Measurements from ENCODE around the gene CARMIL3. TPM values are rescaled to one million over a fixed set of nuclear protein-coding genes. Genes with fewer than 3 reads are reported as not detected.

CARMIL3 gene
- total and polyA plus RNA-seq, 2 experiments from 2014 or later: 3.7 to 11.8 TPM

DNA sequence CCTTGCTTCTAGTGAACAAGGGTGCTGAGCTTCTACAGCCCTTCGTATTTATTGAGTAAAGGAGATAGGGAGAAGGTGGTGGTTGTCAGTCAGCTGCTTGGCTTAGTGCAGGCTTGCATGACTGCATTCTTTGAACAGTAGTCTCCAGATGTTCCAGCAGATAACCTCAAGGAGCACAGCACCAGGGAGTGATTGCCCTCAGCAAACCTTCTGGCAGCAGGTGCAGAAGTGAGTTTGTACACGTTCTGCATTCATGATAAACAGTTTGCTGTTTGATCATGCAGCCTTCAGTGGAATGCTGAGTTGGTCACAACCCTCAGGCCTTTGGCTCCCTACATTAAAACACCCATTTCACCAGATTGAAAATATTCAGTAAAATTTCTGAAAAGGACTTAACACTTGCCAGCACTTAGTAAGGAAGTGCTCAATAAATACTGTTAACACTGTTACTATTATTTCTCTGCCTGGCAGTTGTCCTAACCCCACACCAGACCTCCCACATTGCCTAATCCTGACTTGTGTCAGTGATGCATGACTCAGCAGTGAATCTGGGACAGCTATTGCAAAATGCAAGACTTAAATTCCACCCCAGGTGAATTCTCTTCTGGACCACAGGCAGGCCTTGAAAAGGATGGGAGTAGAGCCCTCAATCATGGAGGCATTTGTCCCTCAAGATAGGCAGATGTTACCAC, 18.9 kb upstream of the CARMIL3 start:
- no peak overlapping the region for H3K27ac ChIP-seq (ENCODE audit: low read depth)
- 0 out of 2 replicates have a peak, but pooled peaks cover 4% of the 10 kb centered on the region for H3K27me3 ChIP-seq (ENCODE audit: insufficient read depth)
- no peak overlapping the region for H2AFZ ChIP-seq
- 0 out of 2 replicates have a peak, but pooled peaks cover 3% of the 10 kb centered on the region for H3K4me1 ChIP-seq (ENCODE audit: insufficient read depth)
- no peaks in the 10 kb centered on the region for H3F3A ChIP-seq (replicated peaks; ENCODE audit: low read depth)
- H3K4me2 ChIP-seq: no peak overlapping the region
- no peak overlapping the region for H3K27ac Mint-ChIP-seq
- no peaks in the 10 kb centered on the region for H3K79me2 ChIP-seq (replicated peaks; ENCODE audit: insufficient read depth)
- no peaks in the 10 kb centered on the region for H3K9me2 ChIP-seq (ENCODE audit: insufficient read depth)
- TF ChIP-seq, protein P1, sequence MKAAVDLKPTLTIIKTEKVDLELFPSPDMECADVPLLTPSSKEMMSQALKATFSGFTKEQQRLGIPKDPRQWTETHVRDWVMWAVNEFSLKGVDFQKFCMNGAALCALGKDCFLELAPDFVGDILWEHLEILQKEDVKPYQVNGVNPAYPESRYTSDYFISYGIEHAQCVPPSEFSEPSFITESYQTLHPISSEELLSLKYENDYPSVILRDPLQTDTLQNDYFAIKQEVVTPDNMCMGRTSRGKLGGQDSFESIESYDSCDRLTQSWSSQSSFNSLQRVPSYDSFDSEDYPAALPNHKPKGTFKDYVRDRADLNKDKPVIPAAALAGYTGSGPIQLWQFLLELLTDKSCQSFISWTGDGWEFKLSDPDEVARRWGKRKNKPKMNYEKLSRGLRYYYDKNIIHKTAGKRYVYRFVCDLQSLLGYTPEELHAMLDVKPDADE (IDR thresholded peaks at IDR 0.05): no peak
- no peak for TF ChIP-seq JUNB (IDR thresholded peaks at IDR 0.05; ENCODE audit: unreplicated experiment)
- TF ChIP-seq NANOG (IDR thresholded peaks at IDR 0.05; ENCODE audit: borderline replicate concordance): no peak
- TF ChIP-seq EZH2phosphoT487 (IDR thresholded peaks at IDR 0.05; ENCODE audit: unreplicated experiment): no peak
- TF ChIP-seq POLR2AphosphoS5 (IDR thresholded peaks at IDR 0.05; ENCODE audit: low read depth): no peak
- TF ChIP-seq, protein P2, sequence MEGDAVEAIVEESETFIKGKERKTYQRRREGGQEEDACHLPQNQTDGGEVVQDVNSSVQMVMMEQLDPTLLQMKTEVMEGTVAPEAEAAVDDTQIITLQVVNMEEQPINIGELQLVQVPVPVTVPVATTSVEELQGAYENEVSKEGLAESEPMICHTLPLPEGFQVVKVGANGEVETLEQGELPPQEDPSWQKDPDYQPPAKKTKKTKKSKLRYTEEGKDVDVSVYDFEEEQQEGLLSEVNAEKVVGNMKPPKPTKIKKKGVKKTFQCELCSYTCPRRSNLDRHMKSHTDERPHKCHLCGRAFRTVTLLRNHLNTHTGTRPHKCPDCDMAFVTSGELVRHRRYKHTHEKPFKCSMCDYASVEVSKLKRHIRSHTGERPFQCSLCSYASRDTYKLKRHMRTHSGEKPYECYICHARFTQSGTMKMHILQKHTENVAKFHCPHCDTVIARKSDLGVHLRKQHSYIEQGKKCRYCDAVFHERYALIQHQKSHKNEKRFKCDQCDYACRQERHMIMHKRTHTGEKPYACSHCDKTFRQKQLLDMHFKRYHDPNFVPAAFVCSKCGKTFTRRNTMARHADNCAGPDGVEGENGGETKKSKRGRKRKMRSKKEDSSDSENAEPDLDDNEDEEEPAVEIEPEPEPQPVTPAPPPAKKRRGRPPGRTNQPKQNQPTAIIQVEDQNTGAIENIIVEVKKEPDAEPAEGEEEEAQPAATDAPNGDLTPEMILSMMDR (conservative IDR thresholded peaks at IDR 0.05; ENCODE audit: low read depth in 2 of 2): no peak
- no peak for TF ChIP-seq CREB1 (CRISPR knock-in tag; IDR thresholded peaks at IDR 0.05; ENCODE audit: low read depth)
- TF ChIP-seq, protein P3, sequence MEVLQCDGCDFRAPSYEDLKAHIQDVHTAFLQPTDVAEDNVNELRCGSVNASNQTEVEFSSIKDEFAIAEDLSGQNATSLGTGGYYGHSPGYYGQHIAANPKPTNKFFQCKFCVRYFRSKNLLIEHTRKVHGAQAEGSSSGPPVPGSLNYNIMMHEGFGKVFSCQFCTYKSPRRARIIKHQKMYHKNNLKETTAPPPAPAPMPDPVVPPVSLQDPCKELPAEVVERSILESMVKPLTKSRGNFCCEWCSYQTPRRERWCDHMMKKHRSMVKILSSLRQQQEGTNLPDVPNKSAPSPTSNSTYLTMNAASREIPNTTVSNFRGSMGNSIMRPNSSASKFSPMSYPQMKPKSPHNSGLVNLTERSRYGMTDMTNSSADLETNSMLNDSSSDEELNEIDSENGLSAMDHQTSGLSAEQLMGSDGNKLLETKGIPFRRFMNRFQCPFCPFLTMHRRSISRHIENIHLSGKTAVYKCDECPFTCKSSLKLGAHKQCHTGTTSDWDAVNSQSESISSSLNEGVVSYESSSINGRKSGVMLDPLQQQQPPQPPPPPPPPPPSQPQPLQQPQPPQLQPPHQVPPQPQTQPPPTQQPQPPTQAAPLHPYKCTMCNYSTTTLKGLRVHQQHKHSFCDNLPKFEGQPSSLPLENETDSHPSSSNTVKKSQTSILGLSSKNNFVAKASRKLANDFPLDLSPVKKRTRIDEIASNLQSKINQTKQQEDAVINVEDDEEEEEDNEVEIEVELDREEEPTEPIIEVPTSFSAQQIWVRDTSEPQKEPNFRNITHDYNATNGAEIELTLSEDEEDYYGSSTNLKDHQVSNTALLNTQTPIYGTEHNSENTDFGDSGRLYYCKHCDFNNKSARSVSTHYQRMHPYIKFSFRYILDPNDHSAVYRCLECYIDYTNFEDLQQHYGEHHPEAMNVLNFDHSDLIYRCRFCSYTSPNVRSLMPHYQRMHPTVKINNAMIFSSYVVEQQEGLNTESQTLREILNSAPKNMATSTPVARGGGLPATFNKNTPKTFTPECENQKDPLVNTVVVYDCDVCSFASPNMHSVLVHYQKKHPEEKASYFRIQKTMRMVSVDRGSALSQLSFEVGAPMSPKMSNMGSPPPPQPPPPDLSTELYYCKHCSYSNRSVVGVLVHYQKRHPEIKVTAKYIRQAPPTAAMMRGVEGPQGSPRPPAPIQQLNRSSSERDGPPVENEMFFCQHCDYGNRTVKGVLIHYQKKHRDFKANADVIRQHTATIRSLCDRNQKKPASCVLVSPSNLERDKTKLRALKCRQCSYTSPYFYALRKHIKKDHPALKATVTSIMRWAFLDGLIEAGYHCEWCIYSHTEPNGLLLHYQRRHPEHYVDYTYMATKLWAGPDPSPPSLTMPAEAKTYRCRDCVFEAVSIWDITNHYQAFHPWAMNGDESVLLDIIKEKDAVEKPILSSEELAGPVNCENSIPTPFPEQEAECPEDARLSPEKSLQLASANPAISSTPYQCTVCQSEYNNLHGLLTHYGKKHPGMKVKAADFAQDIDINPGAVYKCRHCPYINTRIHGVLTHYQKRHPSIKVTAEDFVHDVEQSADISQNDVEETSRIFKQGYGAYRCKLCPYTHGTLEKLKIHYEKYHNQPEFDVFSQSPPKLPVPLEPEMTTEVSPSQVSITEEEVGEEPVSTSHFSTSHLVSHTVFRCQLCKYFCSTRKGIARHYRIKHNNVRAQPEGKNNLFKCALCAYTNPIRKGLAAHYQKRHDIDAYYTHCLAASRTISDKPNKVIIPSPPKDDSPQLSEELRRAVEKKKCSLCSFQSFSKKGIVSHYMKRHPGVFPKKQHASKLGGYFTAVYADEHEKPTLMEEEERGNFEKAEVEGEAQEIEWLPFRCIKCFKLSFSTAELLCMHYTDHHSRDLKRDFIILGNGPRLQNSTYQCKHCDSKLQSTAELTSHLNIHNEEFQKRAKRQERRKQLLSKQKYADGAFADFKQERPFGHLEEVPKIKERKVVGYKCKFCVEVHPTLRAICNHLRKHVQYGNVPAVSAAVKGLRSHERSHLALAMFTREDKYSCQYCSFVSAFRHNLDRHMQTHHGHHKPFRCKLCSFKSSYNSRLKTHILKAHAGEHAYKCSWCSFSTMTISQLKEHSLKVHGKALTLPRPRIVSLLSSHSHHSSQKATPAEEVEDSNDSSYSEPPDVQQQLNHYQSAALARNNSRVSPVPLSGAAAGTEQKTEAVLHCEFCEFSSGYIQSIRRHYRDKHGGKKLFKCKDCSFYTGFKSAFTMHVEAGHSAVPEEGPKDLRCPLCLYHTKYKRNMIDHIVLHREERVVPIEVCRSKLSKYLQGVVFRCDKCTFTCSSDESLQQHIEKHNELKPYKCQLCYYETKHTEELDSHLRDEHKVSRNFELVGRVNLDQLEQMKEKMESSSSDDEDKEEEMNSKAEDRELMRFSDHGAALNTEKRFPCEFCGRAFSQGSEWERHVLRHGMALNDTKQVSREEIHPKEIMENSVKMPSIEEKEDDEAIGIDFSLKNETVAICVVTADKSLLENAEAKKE (CRISPR knock-in tag; IDR thresholded peaks at IDR 0.05): no peak
- TF ChIP-seq ZNF331 (CRISPR knock-in tag; IDR thresholded peaks at IDR 0.05; ENCODE audit: low read depth): no peak
- TF ChIP-seq STAT1 (IDR thresholded peaks at IDR 0.05; ENCODE audit: unreplicated experiment): no peak
- no peak for TF ChIP-seq EZH2 (IDR thresholded peaks at IDR 0.05; ENCODE audit: low read depth, unreplicated experiment)
- TF ChIP-seq, protein P4, sequence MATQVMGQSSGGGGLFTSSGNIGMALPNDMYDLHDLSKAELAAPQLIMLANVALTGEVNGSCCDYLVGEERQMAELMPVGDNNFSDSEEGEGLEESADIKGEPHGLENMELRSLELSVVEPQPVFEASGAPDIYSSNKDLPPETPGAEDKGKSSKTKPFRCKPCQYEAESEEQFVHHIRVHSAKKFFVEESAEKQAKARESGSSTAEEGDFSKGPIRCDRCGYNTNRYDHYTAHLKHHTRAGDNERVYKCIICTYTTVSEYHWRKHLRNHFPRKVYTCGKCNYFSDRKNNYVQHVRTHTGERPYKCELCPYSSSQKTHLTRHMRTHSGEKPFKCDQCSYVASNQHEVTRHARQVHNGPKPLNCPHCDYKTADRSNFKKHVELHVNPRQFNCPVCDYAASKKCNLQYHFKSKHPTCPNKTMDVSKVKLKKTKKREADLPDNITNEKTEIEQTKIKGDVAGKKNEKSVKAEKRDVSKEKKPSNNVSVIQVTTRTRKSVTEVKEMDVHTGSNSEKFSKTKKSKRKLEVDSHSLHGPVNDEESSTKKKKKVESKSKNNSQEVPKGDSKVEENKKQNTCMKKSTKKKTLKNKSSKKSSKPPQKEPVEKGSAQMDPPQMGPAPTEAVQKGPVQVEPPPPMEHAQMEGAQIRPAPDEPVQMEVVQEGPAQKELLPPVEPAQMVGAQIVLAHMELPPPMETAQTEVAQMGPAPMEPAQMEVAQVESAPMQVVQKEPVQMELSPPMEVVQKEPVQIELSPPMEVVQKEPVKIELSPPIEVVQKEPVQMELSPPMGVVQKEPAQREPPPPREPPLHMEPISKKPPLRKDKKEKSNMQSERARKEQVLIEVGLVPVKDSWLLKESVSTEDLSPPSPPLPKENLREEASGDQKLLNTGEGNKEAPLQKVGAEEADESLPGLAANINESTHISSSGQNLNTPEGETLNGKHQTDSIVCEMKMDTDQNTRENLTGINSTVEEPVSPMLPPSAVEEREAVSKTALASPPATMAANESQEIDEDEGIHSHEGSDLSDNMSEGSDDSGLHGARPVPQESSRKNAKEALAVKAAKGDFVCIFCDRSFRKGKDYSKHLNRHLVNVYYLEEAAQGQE (IDR thresholded peaks at IDR 0.05; ENCODE audit: unreplicated experiment): no peak
- TF ChIP-seq ZNF114 (CRISPR knock-in tag; IDR thresholded peaks at IDR 0.05): no peak
- no peaks in the 10 kb centered on the region for H4K20me1 ChIP-seq (replicated peaks; ENCODE audit: insufficient read depth)
- H3K36me3 Mint-ChIP-seq (ENCODE audit: low read depth): peaks cover 2% of the 10 kb centered on the region; the same call in 1 of the 3 replicates
- peaks cover 3% of the 10 kb centered on the region for H3K27me3 Mint-ChIP-seq (ENCODE audit: insufficient read depth, low read depth, poor library complexity)
- H3K9me3 Mint-ChIP-seq: peaks cover 33% of the 10 kb centered on the region
- H3K4me1 Mint-ChIP-seq: peaks cover 10% of the 10 kb centered on the region; the same call in 2 of the 3 replicates
- H3K4me3 Mint-ChIP-seq: no peak overlapping the region
- H3K4me3 ChIP-seq: no peak overlapping the region
- no peak for ATAC-seq
- no peaks in the 10 kb centered on the region for H3K36me3 ChIP-seq (ENCODE audit: insufficient read depth)
- no peak for DNase-seq (ENCODE audit: low spot score)
